ENCODE data around the gene POP4. TPM values are rescaled to one million over a fixed set of nuclear protein-coding genes. Genes with fewer than 3 reads are reported as not detected.

POP4 gene
- total and polyA plus RNA-seq, 2 of the 8 experiments (the other 6 are each of a cell fraction or from before 2014, with no cell fraction given) = 29.1 to 41.5 TPM

GRCh38 chr19:29579308-29579910, 26.7 kb upstream of the POP4 start (continued):
- TF ChIP-seq MAFK (IDR thresholded peaks at IDR 0.05; ENCODE audit: low read depth, low read length) (no peak), CTCF (IDR thresholded peaks at IDR 0.05; ENCODE audit: control extremely low read depth in 1 of 3, insufficient read depth in 1 of 3, low read depth in 1 of 3, low read length in 3 of 3) (no peak), KDM4A (IDR thresholded peaks at IDR 0.05; ENCODE audit: low read depth, low read length, severe bottlenecking) (no peak)
